ENCODE data around the gene SIPA1L3. TPM values are rescaled to one million over a fixed set of nuclear protein-coding genes. Genes with fewer than 3 reads are reported as not detected.
"Not testable (repeated sequence)": the region's sequence is repeated elsewhere in the genome, so short reads cannot be mapped to it uniquely, and the experiment has no call there.

Gene SIPA1L3
- total and polyA plus RNA-seq, 8 donors = 2.9 to 211 (median 24.3) TPM

DNA sequence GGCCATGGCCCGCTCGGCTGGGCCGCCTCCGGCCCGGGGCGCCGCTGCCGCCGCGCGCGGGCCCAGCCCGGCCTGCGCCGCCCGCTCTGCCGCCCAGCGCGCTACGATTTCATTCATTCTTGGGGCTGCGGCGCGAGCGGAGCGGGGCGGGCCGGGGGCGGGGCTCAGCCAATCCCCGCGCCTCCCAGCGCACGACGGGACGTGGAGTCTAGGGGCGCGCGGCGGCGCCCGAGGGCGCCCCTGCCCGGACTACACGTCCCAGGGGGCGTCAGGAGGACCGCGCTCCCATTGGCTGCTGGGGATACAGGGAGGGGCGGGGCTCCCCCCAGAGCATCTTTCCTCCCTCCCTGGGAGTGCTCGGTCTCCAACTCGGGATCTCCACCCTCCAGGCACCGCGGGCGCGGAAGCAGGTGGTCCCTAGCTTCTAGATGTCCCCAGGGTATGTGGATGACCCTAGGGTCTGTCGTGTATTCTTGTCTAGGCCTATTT, 322.6 kb downstream of the SIPA1L3 start:
- intact Hi-C loops (cut with DNase I; ENCODE audit: low total_unique reads) = loop anchor here (5.0 kb wide), 1 partner anchor 98 kb away; no protein-coding TSS in a partner anchor
- no peaks in the 10 kb centered on the region for H3K36me3 ChIP-seq
- no peaks in the 10 kb centered on the region for H3K9me3 ChIP-seq
- TF ChIP-seq EP300 (IDR thresholded peaks at IDR 0.05) = no peak
- TF ChIP-seq POLR2A (IDR thresholded peaks at IDR 0.05) = no peak
- TF ChIP-seq, protein P1, sequence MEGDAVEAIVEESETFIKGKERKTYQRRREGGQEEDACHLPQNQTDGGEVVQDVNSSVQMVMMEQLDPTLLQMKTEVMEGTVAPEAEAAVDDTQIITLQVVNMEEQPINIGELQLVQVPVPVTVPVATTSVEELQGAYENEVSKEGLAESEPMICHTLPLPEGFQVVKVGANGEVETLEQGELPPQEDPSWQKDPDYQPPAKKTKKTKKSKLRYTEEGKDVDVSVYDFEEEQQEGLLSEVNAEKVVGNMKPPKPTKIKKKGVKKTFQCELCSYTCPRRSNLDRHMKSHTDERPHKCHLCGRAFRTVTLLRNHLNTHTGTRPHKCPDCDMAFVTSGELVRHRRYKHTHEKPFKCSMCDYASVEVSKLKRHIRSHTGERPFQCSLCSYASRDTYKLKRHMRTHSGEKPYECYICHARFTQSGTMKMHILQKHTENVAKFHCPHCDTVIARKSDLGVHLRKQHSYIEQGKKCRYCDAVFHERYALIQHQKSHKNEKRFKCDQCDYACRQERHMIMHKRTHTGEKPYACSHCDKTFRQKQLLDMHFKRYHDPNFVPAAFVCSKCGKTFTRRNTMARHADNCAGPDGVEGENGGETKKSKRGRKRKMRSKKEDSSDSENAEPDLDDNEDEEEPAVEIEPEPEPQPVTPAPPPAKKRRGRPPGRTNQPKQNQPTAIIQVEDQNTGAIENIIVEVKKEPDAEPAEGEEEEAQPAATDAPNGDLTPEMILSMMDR (IDR thresholded peaks at IDR 0.05) = no peak
- TF ChIP-seq POLR2AphosphoS5 (IDR thresholded peaks at IDR 0.05) = no peak
- WGBS, 5 donors = 0 to 2% (median 0%) methylated on average over 6 to 54 of the region's 54 CpGs
- peak; percentile 47 to 93 for DNase-seq
- H3K4me3 ChIP-seq = peak overlapping the region in 3 of 4 donors; percentile 18 to 24 (median 23)
- H3K27ac ChIP-seq = no peak overlapping the region
- peaks cover 30 to 100% (median 51%) of the 10 kb centered on the region in 3 donors for H3K27me3 ChIP-seq
- H3K4me1 ChIP-seq = peaks cover 13 to 16% (median 16%) of the 10 kb centered on the region in 4 donors

GRCh38 chr19:38230506-38231133, 323.6 kb downstream of the SIPA1L3 start:
- WGBS, 5 donors = 47 to 74% (median 70%) methylated on average over 2 to 3 of the region's 3 CpGs
- intact Hi-C loops (cut with DNase I; ENCODE audit: low total_unique reads) = loop anchor here (5.0 kb wide), 1 partner anchor 97 kb away; no protein-coding TSS in a partner anchor
- H3K9me3 ChIP-seq, H3K4me3 ChIP-seq, H3K27ac ChIP-seq, DNase-seq, H3K36me3 ChIP-seq: not testable (repeated sequence)
- Histone ChIP-seq H3K4me1 (peaks cover 13 to 16% (median 16%) of the 10 kb centered on the region in 4 donors), H3K27me3 (peaks cover 23 to 98% (median 41%) of the 10 kb centered on the region in 3 donors)

- intact Hi-C loops (cut with DNase I; ENCODE audit: low total_unique reads) = loop anchor here (5.0 kb wide), 1 partner anchor 95 kb away; no protein-coding TSS in a partner anchor
- no peak for TF ChIP-seq POLR2AphosphoS5 (IDR thresholded peaks at IDR 0.05)
- TF ChIP-seq EP300 (IDR thresholded peaks at IDR 0.05) = no peak
- TF ChIP-seq POLR2A (IDR thresholded peaks at IDR 0.05) = no peak
- TF ChIP-seq, protein P1 (IDR thresholded peaks at IDR 0.05) = no peak
- Histone ChIP-seq H3K27ac (no peak overlapping the region), H3K9me3 (no peaks in the 10 kb centered on the region), H3K4me3 (no peak overlapping the region), H3K36me3 (no peaks in the 10 kb centered on the region), H3K4me1 (peaks cover 13 to 16% (median 16%) of the 10 kb centered on the region in 4 donors), H3K27me3 (peaks cover 23 to 93% (median 30%) of the 10 kb centered on the region in 3 donors)
- no peak for DNase-seq
- WGBS, 5 donors = 88 to 92% (median 90%) methylated on average over 7 of the region's 7 CpGs
These were observed 324.9 kb downstream of the SIPA1L3 start for GRCh38 chr19:38231918-38232317.

- 24 to 32% (median 27%) methylated on average over 4 to 7 of the region's 7 CpGs for whole genome bisulfite sequencing, 5 donors
- Histone ChIP-seq H3K27me3 (peaks cover 6 to 86% (median 11%) of the 10 kb centered on the region in 3 donors), H3K27ac (no peak overlapping the region), H3K9me3 (no peaks in the 10 kb centered on the region), H3K36me3 (no peaks in the 10 kb centered on the region), H3K4me1 (peaks cover 6% of the 10 kb centered on the region in 4 donors), H3K4me3 (no peak overlapping the region)
- DNase-seq = peak; percentile 86 to 90
- intact Hi-C loops (cut with DNase I; ENCODE audit: low total_unique reads) = loop anchor here (5.0 kb wide), 1 partner anchor 94 kb away; no protein-coding TSS in a partner anchor
- TF ChIP-seq EP300 (IDR thresholded peaks at IDR 0.05) (no peak), POLR2AphosphoS5 (IDR thresholded peaks at IDR 0.05) (no peak), POLR2A (IDR thresholded peaks at IDR 0.05) (no peak)
- TF ChIP-seq, protein P1 (IDR thresholded peaks at IDR 0.05) = peak in 5 of 7 experiments; percentile 45 to 87 (median 73)
These were observed 326.8 kb downstream of the SIPA1L3 start for GRCh38 chr19:38233740-38234251.
